Vagina (tissue), 2 donors: ENCODE data around the gene EPHB6.

Experiments used
- CTCF ChIP-seq, 3 experiments: fragments of 450-650 bp in 2 of 3; fragments of 200-600 bp in 1 of 3; sonication (generic) in 1 of 3; IDR thresholded peaks; one replicate each; pipeline ENCODE4 v1.5.1; 2017 to 2019; ENCODE audit warnings: antibody characterized with exemption in 3 of 3, mild to moderate bottlenecking in 2 of 3, moderate library complexity in 2 of 3
- POLR2A ChIP-seq, 2 donors: fragments of 450-650 bp; IDR thresholded peaks; one replicate each; pipeline ENCODE4 v1.6.1; 2017; ENCODE audit warnings: antibody characterized with exemption in 2 of 2, mild to moderate bottlenecking in 2 of 2, moderate library complexity in 2 of 2
- POLR2AphosphoS5 ChIP-seq, 2 donors: sonication (generic); formaldehyde crosslinking; IDR thresholded peaks; one replicate each; pipeline ENCODE4 v1.9.0; 2017; ENCODE audit warnings: antibody characterized with exemption in 2 of 2, mild to moderate bottlenecking in 2 of 2, low read depth in 1 of 2; ENCODE audit not compliant: insufficient read depth in 1 of 2

GRCh38 chr7:142896151-142896550 lies 41.3 kb downstream of the EPHB6 start:
- TF ChIP-seq CTCF (IDR thresholded peaks at IDR 0.05) (no peak), POLR2A (IDR thresholded peaks at IDR 0.05) (no peak), POLR2AphosphoS5 (IDR thresholded peaks at IDR 0.05; ENCODE audit: insufficient read depth in 1 of 2, low read depth in 1 of 2) (no peak)
